ENCODE measurements around the gene OR10K1.

DNA sequence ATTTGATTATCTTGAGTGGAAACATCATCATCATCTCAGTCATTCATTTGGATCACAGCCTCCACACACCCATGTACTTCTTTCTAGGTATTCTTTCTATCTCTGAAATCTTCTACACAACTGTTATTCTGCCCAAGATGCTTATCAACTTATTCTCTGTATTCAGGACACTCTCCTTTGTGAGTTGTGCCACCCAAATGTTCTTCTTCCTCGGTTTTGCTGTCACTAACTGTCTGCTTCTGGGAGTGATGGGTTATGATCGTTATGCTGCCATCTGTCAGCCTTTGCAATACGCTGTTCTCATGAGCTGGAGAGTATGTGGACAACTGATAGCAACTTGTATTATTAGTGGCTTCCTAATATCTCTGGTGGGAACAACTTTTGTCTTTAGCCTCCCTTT lies 29.7 kb downstream of the OR10K1 start:
- TF ChIP-seq, protein P1, sequence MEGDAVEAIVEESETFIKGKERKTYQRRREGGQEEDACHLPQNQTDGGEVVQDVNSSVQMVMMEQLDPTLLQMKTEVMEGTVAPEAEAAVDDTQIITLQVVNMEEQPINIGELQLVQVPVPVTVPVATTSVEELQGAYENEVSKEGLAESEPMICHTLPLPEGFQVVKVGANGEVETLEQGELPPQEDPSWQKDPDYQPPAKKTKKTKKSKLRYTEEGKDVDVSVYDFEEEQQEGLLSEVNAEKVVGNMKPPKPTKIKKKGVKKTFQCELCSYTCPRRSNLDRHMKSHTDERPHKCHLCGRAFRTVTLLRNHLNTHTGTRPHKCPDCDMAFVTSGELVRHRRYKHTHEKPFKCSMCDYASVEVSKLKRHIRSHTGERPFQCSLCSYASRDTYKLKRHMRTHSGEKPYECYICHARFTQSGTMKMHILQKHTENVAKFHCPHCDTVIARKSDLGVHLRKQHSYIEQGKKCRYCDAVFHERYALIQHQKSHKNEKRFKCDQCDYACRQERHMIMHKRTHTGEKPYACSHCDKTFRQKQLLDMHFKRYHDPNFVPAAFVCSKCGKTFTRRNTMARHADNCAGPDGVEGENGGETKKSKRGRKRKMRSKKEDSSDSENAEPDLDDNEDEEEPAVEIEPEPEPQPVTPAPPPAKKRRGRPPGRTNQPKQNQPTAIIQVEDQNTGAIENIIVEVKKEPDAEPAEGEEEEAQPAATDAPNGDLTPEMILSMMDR (IDR thresholded peaks at IDR 0.05), result no peak
- TF ChIP-seq POLR2A (IDR thresholded peaks at IDR 0.05) (no peak), EP300 (IDR thresholded peaks at IDR 0.05) (no peak)
